ENCODE data around the gene GPR183.
A peak's percentile ranks its signal among the peaks of the same experiment; 100 is the strongest.
"Not testable (repeated sequence)": the region's sequence is repeated elsewhere in the genome, so short reads cannot be mapped to it uniquely, and the experiment has no call there.

GPR183 gene

GRCh38 chr13:99265821-99266426, 41.3 kb downstream of the GPR183 start:
- peak; percentile 51 for DNase-seq

GRCh38 chr13:99265162-99265800, 41.9 kb downstream of the GPR183 start:
- no peak for DNase-seq

GRCh38 chr13:99264051-99264450, 43.1 kb downstream of the GPR183 start:
- DNase-seq: no peak

- no peak for DNase-seq
These were observed 43.9 kb downstream of the GPR183 start for GRCh38 chr13:99263126-99263785.

GRCh38 chr13:99261059-99261458, 46.1 kb downstream of the GPR183 start:
- DNase-seq: no peak

- peak; percentile 19 for DNase-seq
These were observed 47.0 kb downstream of the GPR183 start for GRCh38 chr13:99260216-99260615.

GRCh38 chr13:99258946-99259345, 48.3 kb downstream of the GPR183 start:
- no peak for DNase-seq

- DNase-seq: no peak
These were observed 48.9 kb downstream of the GPR183 start, which contains the start of gene GPR18 for GRCh38 chr13:99258210-99258860. GPR18 (minus strand) TSS chr13:99258379; CDS start chr13:99255872, 2,507 bp downstream.

- no peak for DNase-seq
These were observed 49.9 kb downstream of the GPR183 start for GRCh38 chr13:99257291-99257690.

- peak; percentile 76 for DNase-seq
These were observed 50.5 kb downstream of the GPR183 start for GRCh38 chr13:99256709-99257108.

GRCh38 chr13:99256283-99256682, 50.9 kb downstream of the GPR183 start:
- DNase-seq: no peak

GRCh38 chr13:99255271-99255670, 51.9 kb downstream of the GPR183 start:
- no peak for DNase-seq

- peak; percentile 11 for DNase-seq
These were observed 52.4 kb downstream of the GPR183 start for GRCh38 chr13:99254830-99255229.

GRCh38 chr13:99251921-99252320, 55.3 kb downstream of the GPR183 start:
- DNase-seq: no peak

- DNase-seq: no peak
These were observed 56.0 kb downstream of the GPR183 start for GRCh38 chr13:99250982-99251825.

GRCh38 chr13:99249606-99250005, 57.6 kb downstream of the GPR183 start:
- DNase-seq: not testable (repeated sequence)

GRCh38 chr13:99249178-99249577, 58.0 kb downstream of the GPR183 start:
- not testable (repeated sequence) for DNase-seq

- no peak for DNase-seq
These were observed 61.1 kb downstream of the GPR183 start for GRCh38 chr13:99246100-99246499.

Data from fibroblast of skin of right biceps (primary cell).